SK-N-SH (cell line): ENCODE measurements around the gene AKAP6. TPM values are rescaled to one million over a fixed set of nuclear protein-coding genes. Genes with fewer than 3 reads are reported as not detected.
A peak's percentile ranks its signal among the peaks of the same experiment; 100 is the strongest.

ENCODE experiments used
- CTCF ChIA-PET: fragments of 300-600, 350-600 bp; formaldehyde crosslinking; extraction: SDS; loops from one replicate; lab custom pipeline; 2021; lab: Yijun Ruan, JAX
- POLR2A ChIA-PET: fragments of 350-600 bp; sonication (Branson Sonifier 250); formaldehyde crosslinking; extraction: SDS; loops from one replicate; lab custom pipeline; 2020; ENCODE audit warnings: antibody characterized with exemption, inconsistent platforms; lab: Yijun Ruan, JAX
- DNase-seq: peaks from one replicate; pipeline ENCODE4 v3.0.0; 2012
- H2AFZ ChIP-seq: fragments of 200-600 bp; sonication (generic); 2 replicates; pipeline ENCODE4 v1.8.1; 2016; ENCODE audit warnings: antibody characterized with exemption, mild to moderate bottlenecking, low read depth
- H3F3A ChIP-seq: fragments of 200-600 bp; sonication (generic); replicated peaks from 2 replicates; pipeline ENCODE3; 2016; ENCODE audit warnings: antibody characterized with exemption, mild to moderate bottlenecking; ENCODE audit not compliant: insufficient read depth
- H3K27ac ChIP-seq, 2 experiments: fragments of 200-500 bp in 1 of 2; fragments of 200-600 bp in 1 of 2; sonication (Bioruptor generic) in 1 of 2; sonication (generic), shearing (Covaris generic) in 1 of 2; 2 replicates each; pipeline versions ENCODE4 v1.5.1 to v1.6.1; 2014 to 2016; ENCODE audit warnings: low read depth in 2 of 2, inconsistent platforms in 1 of 2, low read length in 1 of 2, mild to moderate bottlenecking in 1 of 2, mixed read lengths in 1 of 2
- H3K27me3 ChIP-seq: fragments of 200-600 bp; sonication (generic), shearing (Covaris generic); 2 replicates; pipeline ENCODE4 v1.6.1; 2016; ENCODE audit warnings: mixed run types; ENCODE audit not compliant: insufficient read depth
- H3K36me3 ChIP-seq, 2 experiments: fragments of 200-500 bp in 1 of 2; fragments of 200-600 bp in 1 of 2; sonication (Bioruptor generic) in 1 of 2; sonication (generic) in 1 of 2; replicated peaks in 1 of 2; 2 replicates each; pipeline versions ENCODE3 to v1.5.1; 2014 to 2016; ENCODE audit warnings: low read length in 1 of 2, mild to moderate bottlenecking in 1 of 2; ENCODE audit not compliant: insufficient read depth in 2 of 2, control insufficient read depth in 1 of 2
- H3K4me1 ChIP-seq, 2 experiments: fragments of 200-500 bp in 1 of 2; fragments of 200-600 bp in 1 of 2; sonication (Bioruptor generic) in 1 of 2; sonication (generic), shearing (Covaris generic) in 1 of 2; 2 replicates each; pipeline versions ENCODE4 v1.5.1 to v1.6.1; 2014 to 2016; ENCODE audit warnings: low read depth in 1 of 2, low read length in 1 of 2, mixed run types in 1 of 2; ENCODE audit not compliant: insufficient read depth in 2 of 2, control insufficient read depth in 1 of 2
- H3K4me2 ChIP-seq: fragments of 200-600 bp; sonication (generic), shearing (Covaris generic); 2 replicates; pipeline ENCODE4 v1.6.1; 2017; ENCODE audit warnings: mixed run types
- H3K4me3 ChIP-seq, 2 experiments: fragments of 200-500 bp in 1 of 2; fragments of 200-600 bp in 1 of 2; sonication (Bioruptor generic) in 1 of 2; sonication (generic), shearing (Covaris generic) in 1 of 2; 2 replicates each; pipeline versions ENCODE4 v1.5.1 to v1.8.1; 2014 to 2016; ENCODE audit warnings: low read depth in 2 of 2, inconsistent platforms in 1 of 2, low read length in 1 of 2, mild to moderate bottlenecking in 1 of 2, mixed read lengths in 1 of 2, moderate library complexity in 1 of 2
- H3K79me2 ChIP-seq: fragments of 200-600 bp; sonication (generic); 2 replicates; pipeline ENCODE4 v1.8.1; 2017; ENCODE audit warnings: mild to moderate bottlenecking; ENCODE audit not compliant: insufficient read depth
- H3K9ac ChIP-seq: fragments of 200-600 bp; sonication (generic); 2 replicates; pipeline ENCODE4 v1.6.1; 2017; ENCODE audit warnings: mixed run types
- H3K9me2 ChIP-seq: fragments of 200-600 bp; sonication (generic); 2 replicates; pipeline ENCODE4 v1.6.1; 2017; ENCODE audit warnings: mixed run types
- H3K9me3 ChIP-seq: fragments of 200-600 bp; sonication (generic); 2 replicates; pipeline ENCODE4 v1.6.1; 2017; ENCODE audit warnings: mixed run types, mild to moderate bottlenecking, moderate library complexity
- H4K20me1 ChIP-seq: fragments of 200-600 bp; sonication (generic); 2 replicates; pipeline ENCODE4 v1.6.1; 2017; ENCODE audit warnings: mild to moderate bottlenecking, mixed run types; ENCODE audit not compliant: insufficient read depth
- EP300 ChIP-seq, 2 experiments: IDR thresholded peaks; 2 replicates each; pipeline versions ENCODE4 v1.4.0 to v1.6.1; 2012; ENCODE audit warnings: borderline replicate concordance in 1 of 2, low read depth in 1 of 2, low read length in 1 of 2
- FOXJ3 ChIP-seq: sonication (generic); formaldehyde crosslinking; IDR thresholded peaks from 2 replicates; pipeline ENCODE4 v1.5.1; 2020; ENCODE audit warnings: mild to moderate bottlenecking, missing genetic modification reagents
- GATA2 ChIP-seq: sonication (generic); formaldehyde crosslinking; IDR thresholded peaks from 2 replicates; pipeline ENCODE4 v1.5.0; 2020; ENCODE audit warnings: mild to moderate bottlenecking, missing genetic modification reagents
- PBX3 ChIP-seq: IDR thresholded peaks from 2 replicates; pipeline ENCODE4; 2012
- REST ChIP-seq: IDR thresholded peaks from 2 replicates; pipeline ENCODE4 v1.6.1; 2012; ENCODE audit warnings: mild to moderate bottlenecking, low read depth, low read length, moderate library complexity
- TAF1 ChIP-seq: IDR thresholded peaks from 2 replicates; pipeline ENCODE4 v1.6.1; 2012; ENCODE audit warnings: low read depth, mild to moderate bottlenecking, low read length, moderate library complexity, borderline replicate concordance
- TEAD4 ChIP-seq: IDR thresholded peaks from 2 replicates; pipeline ENCODE4 v1.4.0; 2012; ENCODE audit warnings: mild to moderate bottlenecking, borderline replicate concordance; ENCODE audit not compliant: insufficient read depth
- WGBS: methylation state at CpG from one replicate; pipeline ENCODE4 v1.1.6; 2017; ENCODE audit warnings: low lambda C conversion rate; 5-methylcytosine and 5-hydroxymethylcytosine counted together
- polyA plus RNA-seq, 3 experiments: library from polyadenylated mRNA; depleted of rRNA; stranded (reverse); fragments of >200 nt; gene quantifications; 2 replicates each; pipeline ENCODE4 v1.2.3, GENCODE V29; 2012

AKAP6 gene
- polyA plus RNA-seq, 1 of the 3 experiments (the other 2 are of a cell fraction): 1.7 TPM

GRCh38 chr14:32495435-32495734 lies 166.3 kb downstream of the AKAP6 start:
- TF ChIP-seq FOXJ3 (CRISPR knock-in tag): no peak
- TF ChIP-seq TAF1: no peak
- TF ChIP-seq GATA2: no peak
- TF ChIP-seq REST: no peak
- Histone ChIP-seq H3K27ac (peak overlapping the region; percentile 73 to 82), H3K4me1 (peaks cover 7 to 13% of the 10 kb centered on the region in 2 experiments), H3K9me2 (no peaks in the 10 kb centered on the region), H3K4me2 (peak overlapping the region; percentile 70), H3K9me3 (no peaks in the 10 kb centered on the region), H3K27me3 (no peaks in the 10 kb centered on the region), H3K79me2 (peaks cover 30% of the 10 kb centered on the region; the same call in 1 of the 2 replicates), H3F3A (peaks cover 22% of the 10 kb centered on the region), H2AFZ (no peak overlapping the region), H4K20me1 (no peaks in the 10 kb centered on the region), H3K9ac (peak overlapping the region; percentile 62), H3K36me3 (peaks cover 0 to 7% of the 10 kb centered on the region in 2 experiments), H3K4me3 (peak overlapping the region; percentile 31 to 46; a peak in 3 of 4 replicates)
- ChIA-PET CTCF (interaction anchor here (1.1 to 1.4 kb wide), 3 partner anchors 18 to 241 kb away, joined by 3 to 6 read pairs (median 4); no protein-coding TSS in a partner anchor), POLR2A (no interaction called here)
- WGBS: 92% methylated on average over 6 of the region's 6 CpGs
- DNase-seq: no peak

- Histone ChIP-seq H3K27ac (peak overlapping the region; percentile 73 to 82; a peak in 3 of 4 replicates), H3K79me2 (peaks cover 30% of the 10 kb centered on the region; the same call in 1 of the 2 replicates), H3K4me3 (no peak overlapping the region; a peak in 2 of 4 replicates), H3K36me3 (peaks cover 0 to 7% of the 10 kb centered on the region in 2 experiments), H3K4me2 (peak overlapping the region; percentile 70), H3K9me2 (no peaks in the 10 kb centered on the region), H3K9me3 (no peaks in the 10 kb centered on the region), H3K27me3 (no peaks in the 10 kb centered on the region), H4K20me1 (no peaks in the 10 kb centered on the region), H2AFZ (peak overlapping the region; percentile 3; the same call in 1 of the 2 replicates), H3F3A (peaks cover 22% of the 10 kb centered on the region), H3K4me1 (peaks cover 2 to 13% of the 10 kb centered on the region in 2 experiments), H3K9ac (peak overlapping the region; percentile 62)
- DNase-seq: no peak
- ChIA-PET POLR2A (no interaction called here), CTCF (no interaction called here)
- 0 out of 4 replicates have a peak, but pooled peaks of 1 of the 2 experiments have one; percentile 25 for TF ChIP-seq EP300 (IDR thresholded peaks at IDR 0.05; ENCODE audit: borderline replicate concordance in 1 of 2, low read depth in 1 of 2, low read length in 1 of 2)
- no peak for TF ChIP-seq TEAD4
- peak; percentile 15; the same call in 1 of the 2 replicates for TF ChIP-seq PBX3
These were observed 168.2 kb downstream of the AKAP6 start for GRCh38 chr14:32497248-32497647.
